HG03469 (cell line): ENCODE data around the gene ZNF655.
"Not testable (repeated sequence)": the region's sequence is repeated elsewhere in the genome, so short reads cannot be mapped to it uniquely, and the experiment has no call there.

Experiments
- ATAC-seq: cut with Tn5 transposase; IDR thresholded peaks from one replicate; pipeline ENCODE4 v1.9.1; 2021; ENCODE audit warnings: mild to moderate bottlenecking, moderate library complexity, moderate number of reproducible peaks; ENCODE audit not compliant: unreplicated experiment

Gene ZNF655

GRCh38 chr7:99559175-99559915 is 903 bp downstream of the ZNF655 start:
- ATAC-seq, result no peak

GRCh38 chr7:99560834-99561736 is 2.6 kb downstream of the ZNF655 start:
- no peak for ATAC-seq

- ATAC-seq, result no peak
These were observed 3.3 kb downstream of the ZNF655 start for GRCh38 chr7:99561737-99562051.

GRCh38 chr7:99562114-99562784 is 3.8 kb downstream of the ZNF655 start:
- ATAC-seq, result no peak

GRCh38 chr7:99562832-99563231 is 4.4 kb downstream of the ZNF655 start:
- no peak for ATAC-seq

- no peak for ATAC-seq
These were observed 5.2 kb downstream of the ZNF655 start for GRCh38 chr7:99563650-99564049.

GRCh38 chr7:99568770-99569169 is 10.3 kb downstream of the ZNF655 start:
- not testable (repeated sequence) for ATAC-seq

GRCh38 chr7:99571768-99572167 is 13.3 kb downstream of the ZNF655 start:
- ATAC-seq, result no peak

- ATAC-seq, result no peak
These were observed 14.8 kb downstream of the ZNF655 start for GRCh38 chr7:99573257-99573656.

GRCh38 chr7:99576251-99576650 is 17.8 kb downstream of the ZNF655 start:
- ATAC-seq, result no peak

- no peak for ATAC-seq
These were observed 21.0 kb downstream of the ZNF655 start for GRCh38 chr7:99579281-99579955.

- no peak for ATAC-seq
These were observed 21.7 kb downstream of the ZNF655 start for GRCh38 chr7:99579956-99580777.

GRCh38 chr7:99580778-99581332 is 22.4 kb downstream of the ZNF655 start:
- not testable (repeated sequence) for ATAC-seq

GRCh38 chr7:99588868-99589267 is 30.4 kb downstream of the ZNF655 start:
- ATAC-seq, result no peak

GRCh38 chr7:99594948-99595745 is 36.7 kb downstream of the ZNF655 start:
- ATAC-seq, result no peak

GRCh38 chr7:99596408-99596955 is 38.0 kb downstream of the ZNF655 start:
- ATAC-seq, result no peak

GRCh38 chr7:99597762-99598501 is 39.5 kb downstream of the ZNF655 start, which contains the start of gene TMEM225B:
TMEM225B (plus strand) TSS chr7:99598267; CDS start chr7:99604389, 6,122 bp downstream.
- ATAC-seq, result no peak

- no peak for ATAC-seq
These were observed 41.4 kb downstream of the ZNF655 start for GRCh38 chr7:99599836-99600235.
